Heart left ventricle (tissue), 16 donors: ENCODE data around the gene IL10RB. TPM values are rescaled to one million over a fixed set of nuclear protein-coding genes. Genes with fewer than 3 reads are reported as not detected.

ENCODE experiments used
- ATAC-seq, 4 donors: fragments of 200-7000 bp; cut with Tn5 transposase; one replicate each; pipeline ENCODE4 v1.9.1; 2020 to 2022; ENCODE audit warnings: moderate library complexity in 4 of 4, mild to moderate bottlenecking in 3 of 4, moderate number of reproducible peaks in 1 of 4
- DNase-seq, 5 donors: peaks; one replicate each; pipeline ENCODE4 v3.0.0-alpha.2; 2020
- H3K27ac ChIP-seq, 12 donors: fragments of 200-600 bp; sonication (generic) in 4 of 12; one replicate each; pipeline versions ENCODE4 v1.5.0 to v1.8.0; 2016 to 2022; ENCODE audit warnings: mild to moderate bottlenecking in 2 of 12
- H3K27me3 ChIP-seq, 9 donors: fragments of 200-600 bp; sonication (generic) in 2 of 9; one replicate each; pipeline versions ENCODE4 v1.5.1 to v1.8.0; 2016 to 2022; ENCODE audit warnings: mild to moderate bottlenecking in 3 of 9
- H3K36me3 ChIP-seq, 9 donors: fragments of 200-600 bp; sonication (generic) in 2 of 9; one replicate each; pipeline versions ENCODE4 v1.5.0 to v1.8.0; 2018 to 2022; ENCODE audit warnings: mild to moderate bottlenecking in 2 of 9
- H3K4me1 ChIP-seq, 12 donors: fragments of 200-600 bp; sonication (generic) in 4 of 12; one replicate each; pipeline versions ENCODE4 v1.5.0 to v1.8.0; 2016 to 2022; ENCODE audit warnings: mild to moderate bottlenecking in 3 of 12
- H3K4me3 ChIP-seq, 12 donors: fragments of 200-600 bp; sonication (generic) in 4 of 12; one replicate each; pipeline versions ENCODE4 v1.5.0 to v1.8.0; 2017 to 2022; ENCODE audit warnings: mild to moderate bottlenecking in 9 of 12, moderate library complexity in 4 of 12
- H3K9me3 ChIP-seq, 12 donors: fragments of 200-600 bp; sonication (generic) in 4 of 12; one replicate each; pipeline versions ENCODE4 v1.5.0 to v1.8.0; 2016 to 2022; ENCODE audit warnings: mild to moderate bottlenecking in 1 of 12
- POLR2A ChIP-seq, 2 donors: fragments of 450-650 bp; IDR thresholded peaks; one replicate each; pipeline ENCODE4 v1.6.1; 2017; ENCODE audit warnings: antibody characterized with exemption in 2 of 2, mild to moderate bottlenecking in 2 of 2, moderate library complexity in 2 of 2
- WGBS, 4 donors: extraction: QIAGEN DNeasy Blood & Tissue Kit in 2 of 4; methylation state at CpG; one replicate each; pipeline versions ENCODE4 v1.1.5 to v1.1.7; 2013 to 2018; 5-methylcytosine and 5-hydroxymethylcytosine counted together
- intact Hi-C, 10 donors: fragments of 100-400 bp; cut with DNase I; formaldehyde crosslinking; loops; one replicate each; pipeline versions ENCODE4 v1.11.1 to v1.14.2; 2022
- polyA plus RNA-seq, 2 donors: library from polyadenylated mRNA; stranded (reverse); fragments of 200-250 nt; gene quantifications; one replicate each; pipeline ENCODE4 v1.2.3, GENCODE V29; 2013
- total RNA-seq, 9 donors: library from RNA; depleted of rRNA in 2 of 9; stranded (reverse); fragments of >200 nt in 2 of 9; fragmentation: NEBNext Ultra II Directional in 3 of 9; extraction: Animal tissue kit (Norgen Biotek cat#: 25700) in 3 of 9; gene quantifications; one replicate each; pipeline versions ENCODE4 v1.1.0 to v1.2.4, GENCODE V29; 2016 to 2023
- TF ChIP-seq, protein P1 (sequence below), 12 donors: fragments of 200-600 bp; sonication (generic) in 4 of 12; IDR thresholded peaks; one replicate each; pipeline versions ENCODE4 v1.5.0 to v1.8.0; 2018 to 2022; ENCODE audit warnings: antibody characterized with exemption in 12 of 12, mild to moderate bottlenecking in 5 of 12
- donor health status: ischemic (EF 13 %, LVEDD 7.1; RV severe dilation, severe dysfunction).
- donor health status: healthy with polysubstance abuse.
- donor health status: DM: no; HTN: yes; CAD: no.
- donor health status: DM: no; HTN: no; CAD: no.
- donor health status: ischemic (EF 25% LVEDD 6.9; RV normal size, moderate dysfunction).
- donor health status: ischemic (EF 25% LVEDD 5.7; RV mildly dilated, moderate dysfunction).
- donor health status: healthy.
- donor health status: DM: yes; HTN: yes; CAD: no.
- donor health status: ischemic (EF 35%, LVEDD 5.7; RV mildly dilated, moderate dysfunction).
- donor health status: nonischemic (EF 11% LVEDD 7.7; RV severe dilation, severe dysfunction).
- donor health status: DM: yes; HTN: yes; CAD: no.
- donor health status: PGD.
- donor health status: ischemic (EF 29% LVEDD 5.4; RV normal size, mild dysfunction).
- donor health status: nonischemic (EF 23%, LVEDD 6.1; RV moderate dilation, normal function).

The IL10RB gene
- total and polyA plus RNA-seq, 11 donors, result 4.5 to 28.2 (median 8.3) TPM

DNA sequence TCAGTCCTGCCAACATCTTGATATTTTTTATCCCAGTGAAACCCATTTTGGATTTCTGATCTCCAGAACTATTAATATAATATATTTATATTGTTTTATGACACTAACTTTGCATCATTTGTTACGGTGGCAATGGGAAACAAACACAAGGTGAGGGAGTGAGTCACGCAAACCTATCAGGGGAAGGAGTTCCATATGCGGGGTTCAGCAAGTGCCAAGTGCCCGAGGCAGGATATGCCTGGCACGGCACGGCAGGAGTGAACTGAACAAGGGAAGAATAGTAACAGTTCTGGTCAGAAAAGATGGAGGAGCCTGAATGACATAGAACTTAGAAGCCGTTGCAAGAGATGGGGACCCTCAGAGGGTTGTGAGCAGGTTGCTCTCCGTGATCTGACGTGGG lies 7.7 kb upstream of the IL10RB start:
- H3K4me1 ChIP-seq, result peaks cover 0 to 34% (median 0%) of the 10 kb centered on the region in 12 donors
- no peaks in the 10 kb centered on the region for H3K27me3 ChIP-seq
- DNase-seq (no peak), ATAC-seq (no peak)
- H3K27ac ChIP-seq, result no peak overlapping the region
- H3K4me3 ChIP-seq, result no peak overlapping the region
- 96 to 97% (median 97%) methylated on average over 9 of the region's 9 CpGs for WGBS, 4 donors
- TF ChIP-seq, protein P1, sequence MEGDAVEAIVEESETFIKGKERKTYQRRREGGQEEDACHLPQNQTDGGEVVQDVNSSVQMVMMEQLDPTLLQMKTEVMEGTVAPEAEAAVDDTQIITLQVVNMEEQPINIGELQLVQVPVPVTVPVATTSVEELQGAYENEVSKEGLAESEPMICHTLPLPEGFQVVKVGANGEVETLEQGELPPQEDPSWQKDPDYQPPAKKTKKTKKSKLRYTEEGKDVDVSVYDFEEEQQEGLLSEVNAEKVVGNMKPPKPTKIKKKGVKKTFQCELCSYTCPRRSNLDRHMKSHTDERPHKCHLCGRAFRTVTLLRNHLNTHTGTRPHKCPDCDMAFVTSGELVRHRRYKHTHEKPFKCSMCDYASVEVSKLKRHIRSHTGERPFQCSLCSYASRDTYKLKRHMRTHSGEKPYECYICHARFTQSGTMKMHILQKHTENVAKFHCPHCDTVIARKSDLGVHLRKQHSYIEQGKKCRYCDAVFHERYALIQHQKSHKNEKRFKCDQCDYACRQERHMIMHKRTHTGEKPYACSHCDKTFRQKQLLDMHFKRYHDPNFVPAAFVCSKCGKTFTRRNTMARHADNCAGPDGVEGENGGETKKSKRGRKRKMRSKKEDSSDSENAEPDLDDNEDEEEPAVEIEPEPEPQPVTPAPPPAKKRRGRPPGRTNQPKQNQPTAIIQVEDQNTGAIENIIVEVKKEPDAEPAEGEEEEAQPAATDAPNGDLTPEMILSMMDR (IDR thresholded peaks at IDR 0.05), result no peak
- no peak for TF ChIP-seq POLR2A (IDR thresholded peaks at IDR 0.05)
- intact Hi-C loops, result loop anchor here in 1 of 10 donors (10.0 kb wide), 1 partner anchor 66 kb away; the partner anchor contains the start of gene IFNAR1
- peaks cover 0 to 8% (median 0%) of the 10 kb centered on the region in 12 donors for H3K9me3 ChIP-seq
- H3K36me3 ChIP-seq, result peaks cover 0 to 88% (median 83%) of the 10 kb centered on the region in 9 donors

DNA sequence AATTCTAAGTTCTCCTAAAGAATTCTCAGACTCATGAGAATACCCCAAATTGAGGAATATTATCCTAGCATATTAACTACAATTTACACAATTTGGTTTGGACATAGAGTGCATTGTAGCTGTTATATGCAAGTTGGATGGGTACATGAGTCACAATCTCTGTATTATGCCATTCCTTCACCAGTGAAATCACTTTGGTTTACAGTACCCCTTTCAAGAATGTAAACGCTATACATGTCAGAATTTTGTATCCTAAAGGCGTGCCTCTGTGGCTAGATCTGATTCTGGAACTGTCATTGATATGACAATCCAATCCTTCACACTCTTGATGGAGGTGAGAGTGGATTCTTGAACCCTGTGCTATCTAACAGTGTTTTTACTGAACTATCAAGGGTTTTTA lies 6.7 kb upstream of the IL10RB start:
- Histone ChIP-seq H3K27ac (peak overlapping the region in 1 of 12 donors; percentile 78), H3K27me3 (no peaks in the 10 kb centered on the region), H3K36me3 (peaks cover 0 to 86% (median 76%) of the 10 kb centered on the region in 9 donors), H3K4me3 (no peak overlapping the region), H3K9me3 (peaks cover 0 to 8% (median 0%) of the 10 kb centered on the region in 12 donors), H3K4me1 (peaks cover 0 to 40% (median 0%) of the 10 kb centered on the region in 12 donors)
- WGBS, 4 donors, result 87 to 93% (median 91%) methylated on average over 2 of the region's 2 CpGs
- no peak for TF ChIP-seq POLR2A (IDR thresholded peaks at IDR 0.05)
- TF ChIP-seq, protein P1 (IDR thresholded peaks at IDR 0.05), result no peak
- intact Hi-C loops, result loop anchor here in 1 of 10 donors (10.0 kb wide), 1 partner anchor 65 kb away; the partner anchor contains the start of gene IFNAR1
- ATAC-seq, result no peak
- DNase-seq, result no peak

DNA sequence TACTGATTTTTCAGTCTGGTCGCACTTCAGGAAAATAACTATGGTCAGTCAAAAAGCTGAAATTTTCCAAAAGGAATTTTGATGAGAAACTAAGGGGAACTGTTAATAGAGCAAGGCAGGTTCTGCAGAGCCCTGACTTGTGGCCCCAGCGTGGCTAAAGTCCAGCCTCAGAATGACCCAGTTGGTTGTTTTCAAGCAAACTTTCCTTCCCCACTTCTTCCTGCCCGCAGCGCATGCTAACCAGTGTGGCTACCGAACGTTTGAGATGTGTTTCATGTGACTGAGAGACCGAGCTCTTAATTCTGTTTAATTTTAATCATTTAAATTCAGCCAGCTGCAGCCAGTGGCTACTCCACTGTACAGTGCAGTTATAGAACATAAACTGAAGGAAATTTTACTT lies 6.2 kb upstream of the IL10RB start:
- H3K27ac ChIP-seq, result peak overlapping the region in 1 of 12 donors; percentile 78

DNA sequence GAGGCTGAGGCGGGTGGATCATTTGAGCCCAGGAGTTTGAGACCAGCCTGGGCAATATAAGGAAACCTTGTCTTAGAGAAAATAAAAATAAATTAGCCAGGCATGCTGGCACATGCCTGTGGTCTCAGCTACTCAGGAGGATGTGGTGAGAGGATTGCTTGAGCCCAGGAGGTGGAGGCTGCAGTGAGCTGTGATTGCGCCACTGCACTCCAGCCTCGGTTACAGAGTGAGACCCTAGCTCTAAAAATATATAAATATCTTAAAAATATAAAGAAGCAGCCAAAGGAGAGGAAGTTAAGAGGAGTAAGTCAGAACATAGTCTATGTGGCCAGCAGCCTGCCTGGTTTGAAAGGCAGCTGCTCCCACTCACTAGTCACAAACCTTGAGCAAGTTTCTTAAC lies 4.5 kb upstream of the IL10RB start:
- Histone ChIP-seq H3K4me3 (no peak overlapping the region), H3K4me1 (peaks cover 0 to 56% (median 6%) of the 10 kb centered on the region in 12 donors), H3K36me3 (peaks cover 0 to 68% (median 54%) of the 10 kb centered on the region in 9 donors), H3K9me3 (peaks cover 0 to 8% (median 0%) of the 10 kb centered on the region in 12 donors), H3K27ac (peak overlapping the region in 1 of 12 donors; percentile 78), H3K27me3 (no peaks in the 10 kb centered on the region)
- ATAC-seq, result no peak
- 82 to 84% (median 83%) methylated on average over 3 of the region's 3 CpGs for WGBS, 4 donors
- intact Hi-C loops, result loop anchor here in 1 of 10 donors (10.0 kb wide), 1 partner anchor 63 kb away; the partner anchor contains the start of gene IFNAR1
- TF ChIP-seq POLR2A (IDR thresholded peaks at IDR 0.05), result no peak
- TF ChIP-seq, protein P1 (IDR thresholded peaks at IDR 0.05), result no peak
- DNase-seq, result no peak

More for the DNA sequence above, 6.2 kb upstream of the IL10RB start:
- peaks cover 0 to 8% (median 0%) of the 10 kb centered on the region in 12 donors for H3K9me3 ChIP-seq
- H3K4me1 ChIP-seq, result peaks cover 0 to 46% (median 0%) of the 10 kb centered on the region in 12 donors
- H3K36me3 ChIP-seq, result peaks cover 0 to 84% (median 71%) of the 10 kb centered on the region in 9 donors
- DNase-seq (no peak), ATAC-seq (no peak)
- no peaks in the 10 kb centered on the region for H3K27me3 ChIP-seq
- H3K4me3 ChIP-seq, result no peak overlapping the region
- TF ChIP-seq, protein P1 (IDR thresholded peaks at IDR 0.05), result no peak
- TF ChIP-seq POLR2A (IDR thresholded peaks at IDR 0.05), result no peak
- 77 to 84% (median 79%) methylated on average over 7 of the region's 7 CpGs for WGBS, 4 donors
- intact Hi-C loops, result loop anchor here in 2 of 10 donors (10.0 kb wide), 1 partner anchor 65 kb away; the partner anchor contains the start of gene IFNAR1 (in 2 of the 2)
